ENCODE results near the gene LAMB2. TPM values are rescaled to one million over a fixed set of nuclear protein-coding genes. Genes with fewer than 3 reads are reported as not detected.

The LAMB2 gene
- total RNA-seq, 1 experiment from 2014 or later: 121 TPM

GRCh38 chr3:49104052-49104426, 28.8 kb downstream of the LAMB2 start:
- peak overlapping the region; percentile 39; the same call in 1 of the 2 replicates for H3K14ac ChIP-seq (ENCODE audit: insufficient read depth, low read length)
- no peak overlapping the region for H3K23ac ChIP-seq (ENCODE audit: insufficient read length, low read depth, low read length)
- H3K18ac ChIP-seq (ENCODE audit: insufficient read length, low read depth, low read length): no peak overlapping the region
- WGBS (ENCODE audit: extremely low coverage, insufficient read length, low lambda C conversion rate): no CpG with 5 or more reads among the region's 8 CpGs
- Mint-ChIP-seq H3K27ac (peak overlapping the region; percentile 97 to 99 (median 99)), H3K36me3 (ENCODE audit: insufficient read depth in 1 of 3, low read depth in 3 of 3) (peaks cover 41 to 55% (median 52%) of the 10 kb centered on the region in 3 experiments), H3K9me3 (no peaks in the 10 kb centered on the region), H3K27me3 (ENCODE audit: low read depth) (no peaks in the 10 kb centered on the region; the same call in 1 of the 2 replicates), H3K4me3 (peak overlapping the region; percentile 96), H3K4me1 (peaks cover 20 to 23% of the 10 kb centered on the region in 2 experiments)
- no peaks in the 10 kb centered on the region for H3K27me3 ChIP-seq (ENCODE audit: insufficient read depth, low read length)
- H3K27ac ChIP-seq (ENCODE audit: insufficient read length, low read depth, low read length): no peak overlapping the region
- H4K91ac ChIP-seq (ENCODE audit: insufficient read length, low read depth, low read length): no peak overlapping the region
- H2BK15ac ChIP-seq (ENCODE audit: low read depth, low read length): no peak overlapping the region
- H2AFZ ChIP-seq (ENCODE audit: low read length): no peak overlapping the region
- H4K20me1 ChIP-seq (ENCODE audit: control insufficient read depth, insufficient read depth, insufficient read length): no peaks in the 10 kb centered on the region
- H3K9me3 ChIP-seq (ENCODE audit: control insufficient read depth, low read depth, low read length): no peaks in the 10 kb centered on the region
- no peak for DNase-seq
- no peak overlapping the region for H2AK5ac ChIP-seq (ENCODE audit: insufficient read length, low read length)
- H3K79me2 ChIP-seq (ENCODE audit: insufficient read depth, low read length): no peaks in the 10 kb centered on the region; the same call in 1 of the 2 replicates
- no peak overlapping the region for H4K5ac ChIP-seq (ENCODE audit: insufficient read length, low read depth, low read length)
- H3K4ac ChIP-seq (ENCODE audit: low read depth, low read length): no peak overlapping the region
- no peak overlapping the region for H4K8ac ChIP-seq (replicated peaks; ENCODE audit: insufficient read length, low read depth, low read length)
- H3K79me1 ChIP-seq (ENCODE audit: insufficient read depth, low read depth, low read length, poor library complexity, severe bottlenecking): no peaks in the 10 kb centered on the region
- H3T11ph ChIP-seq (ENCODE audit: low read length): no peak overlapping the region
- peaks cover 3% of the 10 kb centered on the region; the same call in 1 of the 2 replicates for H3K4me1 ChIP-seq (ENCODE audit: insufficient read depth, low read length)
- H2BK120ac ChIP-seq (ENCODE audit: low read depth, low read length, poor library complexity, severe bottlenecking): no peak overlapping the region
- peaks cover 12% of the 10 kb centered on the region for H3K23me2 ChIP-seq (ENCODE audit: insufficient read length, low read depth, low read length, poor library complexity, severe bottlenecking)
- H3K56ac ChIP-seq (ENCODE audit: insufficient read length, low read depth, low read length): no peak overlapping the region
- H2BK20ac ChIP-seq (ENCODE audit: low read depth, low read length, poor library complexity, severe bottlenecking): no peak overlapping the region
- no peak overlapping the region for H2BK5ac ChIP-seq (ENCODE audit: insufficient read length, low read length)
- no peak overlapping the region for H2BK12ac ChIP-seq (ENCODE audit: insufficient read length, low read depth, low read length)
- peak overlapping the region; percentile 89 for H3K9ac ChIP-seq (ENCODE audit: extremely low read depth, insufficient read length, low read length)
- no peak for TF ChIP-seq CTCF (conservative IDR thresholded peaks at IDR 0.05)
- H3K4me2 ChIP-seq (ENCODE audit: insufficient read depth, insufficient read length, low read length): peak overlapping the region; percentile 96
